Suprapubic skin (tissue), 4 donors: ENCODE data around the gene CUL5.

ENCODE experiments used
- EP300 ChIP-seq: sonication (generic); formaldehyde crosslinking; IDR thresholded peaks from one replicate; pipeline ENCODE4 v1.6.1; 2017; ENCODE audit warnings: antibody characterized with exemption
- POLR2A ChIP-seq, 2 donors: fragments of 450-650 bp; IDR thresholded peaks; one replicate each; pipeline ENCODE4 v1.6.1; 2017; ENCODE audit warnings: antibody characterized with exemption in 2 of 2, mild to moderate bottlenecking in 2 of 2, moderate library complexity in 2 of 2
- POLR2AphosphoS5 ChIP-seq, 3 donors: sonication (generic); formaldehyde crosslinking; IDR thresholded peaks; one replicate each; pipeline ENCODE4 v1.6.1; 2017; ENCODE audit warnings: antibody characterized with exemption in 3 of 3
- TF ChIP-seq, protein P1 (sequence below), 2 donors: fragments of 200-600 bp in 1 of 2; fragments of 450-650 bp in 1 of 2; sonication (generic) in 1 of 2; IDR thresholded peaks; one replicate each; pipeline ENCODE4 v1.5.1; 2016 to 2019; ENCODE audit warnings: antibody characterized with exemption in 2 of 2, mild to moderate bottlenecking in 1 of 2, moderate library complexity in 1 of 2

GRCh38 chr11:108137212-108137611 is 128.5 kb downstream of the CUL5 start:
- TF ChIP-seq, protein P1, sequence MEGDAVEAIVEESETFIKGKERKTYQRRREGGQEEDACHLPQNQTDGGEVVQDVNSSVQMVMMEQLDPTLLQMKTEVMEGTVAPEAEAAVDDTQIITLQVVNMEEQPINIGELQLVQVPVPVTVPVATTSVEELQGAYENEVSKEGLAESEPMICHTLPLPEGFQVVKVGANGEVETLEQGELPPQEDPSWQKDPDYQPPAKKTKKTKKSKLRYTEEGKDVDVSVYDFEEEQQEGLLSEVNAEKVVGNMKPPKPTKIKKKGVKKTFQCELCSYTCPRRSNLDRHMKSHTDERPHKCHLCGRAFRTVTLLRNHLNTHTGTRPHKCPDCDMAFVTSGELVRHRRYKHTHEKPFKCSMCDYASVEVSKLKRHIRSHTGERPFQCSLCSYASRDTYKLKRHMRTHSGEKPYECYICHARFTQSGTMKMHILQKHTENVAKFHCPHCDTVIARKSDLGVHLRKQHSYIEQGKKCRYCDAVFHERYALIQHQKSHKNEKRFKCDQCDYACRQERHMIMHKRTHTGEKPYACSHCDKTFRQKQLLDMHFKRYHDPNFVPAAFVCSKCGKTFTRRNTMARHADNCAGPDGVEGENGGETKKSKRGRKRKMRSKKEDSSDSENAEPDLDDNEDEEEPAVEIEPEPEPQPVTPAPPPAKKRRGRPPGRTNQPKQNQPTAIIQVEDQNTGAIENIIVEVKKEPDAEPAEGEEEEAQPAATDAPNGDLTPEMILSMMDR (IDR thresholded peaks at IDR 0.05): no peak
- TF ChIP-seq POLR2A (IDR thresholded peaks at IDR 0.05): no peak
- no peak for TF ChIP-seq POLR2AphosphoS5 (IDR thresholded peaks at IDR 0.05)
- TF ChIP-seq EP300: no peak
